Spleen (tissue), 11 donors: ENCODE measurements around the gene NRCAM. TPM values are rescaled to one million over a fixed set of nuclear protein-coding genes. Genes with fewer than 3 reads are reported as not detected.

Experiments
- DNase-seq: peaks from one replicate; pipeline ENCODE4 v3.0.0-alpha.2; 2020
- H3K27ac ChIP-seq, 8 donors: fragments of 200-600 bp; sonication (generic) in 7 of 8; 1 replicate in 4 of 8; 2 replicates in 4 of 8; pipeline versions ENCODE4 v1.5.0 to v1.8.0; 2016 to 2021; ENCODE audit warnings: inconsistent platforms in 4 of 8, mild to moderate bottlenecking in 4 of 8, moderate library complexity in 1 of 8
- H3K27me3 ChIP-seq, 7 donors: fragments of 200-600 bp; sonication (generic) in 6 of 7; replicated peaks in 1 of 7; 1 replicate in 4 of 7; 2 replicates in 3 of 7; pipeline versions ENCODE4 v1.5.0 to v1.8.0; 2016 to 2021; ENCODE audit warnings: inconsistent platforms in 3 of 7, mild to moderate bottlenecking in 1 of 7
- H3K36me3 ChIP-seq, 6 donors: fragments of 200-600 bp; sonication (generic) in 5 of 6; 1 replicate in 4 of 6; 2 replicates in 2 of 6; pipeline versions ENCODE4 v1.5.0 to v1.8.0; 2016 to 2021; ENCODE audit warnings: inconsistent platforms in 2 of 6
- H3K4me1 ChIP-seq, 6 donors: fragments of 200-600 bp; sonication (generic) in 5 of 6; 1 replicate in 3 of 6; 2 replicates in 3 of 6; pipeline versions ENCODE4 v1.5.0 to v1.8.0; 2016 to 2021; ENCODE audit warnings: inconsistent platforms in 3 of 6
- H3K4me3 ChIP-seq, 8 donors: fragments of 200-600 bp; sonication (generic) in 7 of 8; 1 replicate in 4 of 8; 2 replicates in 4 of 8; pipeline versions ENCODE4 v1.5.0 to v1.8.0; 2016 to 2021; ENCODE audit warnings: inconsistent platforms in 4 of 8, mild to moderate bottlenecking in 4 of 8, moderate library complexity in 2 of 8
- H3K9me3 ChIP-seq, 8 donors: fragments of 200-600 bp; sonication (generic) in 7 of 8; 1 replicate in 4 of 8; 2 replicates in 4 of 8; pipeline versions ENCODE4 v1.5.0 to v1.8.0; 2016 to 2021; ENCODE audit warnings: inconsistent platforms in 4 of 8
- CTCF ChIP-seq, 11 experiments: fragments of 200-600 bp in 7 of 11; fragments of 450-650 bp in 4 of 11; sonication (generic) in 4 of 11; IDR thresholded peaks in 8 of 11; conservative IDR thresholded peaks in 3 of 11; 1 replicate in 7 of 11; 2 replicates in 4 of 11; pipeline versions ENCODE4 v1.4.0 to v1.8.0; 2016 to 2021; ENCODE audit warnings: antibody characterized with exemption in 11 of 11, inconsistent platforms in 4 of 11, mild to moderate bottlenecking in 1 of 11
- POLR2A ChIP-seq, 3 donors: fragments of 450-650 bp; IDR thresholded peaks; one replicate each; pipeline ENCODE4 v1.5.1; 2017; ENCODE audit warnings: antibody characterized with exemption in 3 of 3, mild to moderate bottlenecking in 1 of 3
- POLR2AphosphoS5 ChIP-seq, 3 donors: sonication (generic); formaldehyde crosslinking; IDR thresholded peaks; one replicate each; pipeline ENCODE4 v1.5.1; 2017; ENCODE audit warnings: antibody characterized with exemption in 3 of 3
- WGBS, 5 donors: extraction: QIAGEN DNeasy Blood & Tissue Kit in 3 of 5; methylation state at CpG; one replicate each; pipeline versions ENCODE4 v1.1.5 to v1.1.7; 2013 to 2018; 5-methylcytosine and 5-hydroxymethylcytosine counted together
- intact Hi-C: fragments of 100-400 bp; cut with DNase I; formaldehyde crosslinking; loops from one replicate; pipeline ENCODE4 v1.15.0; 2023; ENCODE audit warnings: low total_unique reads
- polyA plus RNA-seq, 3 donors: library from polyadenylated mRNA; stranded (reverse); fragments of 200-250 nt; gene quantifications; one replicate each; pipeline ENCODE4 v1.2.1, GENCODE V29; 2013
- total RNA-seq, 7 donors: library from RNA; depleted of rRNA in 3 of 7; stranded (reverse); fragments of >200 nt in 3 of 7; fragmentation: NEBNext Ultra II Directional in 4 of 7; extraction: Animal tissue kit (Norgen Biotek cat#: 25700) in 4 of 7; gene quantifications; one replicate each; pipeline versions ENCODE4 v1.1.0 to v1.2.1, GENCODE V29; 2016 to 2021
- donor health status: healthy with polysubstance abuse.
- donor health status: DM: no; HTN: no; CAD: no; lungs with moderate emphysema.
- donor health status: DM: no; HTN: no; CAD: no.
- donor health status: Bipolar disorder and iron deficiency.
- donor health status: healthy.
- donor health status: DM: no; HTN: no; CAD: no.
- donor health status: DM: yes; HTN: yes; CAD: no.

The NRCAM gene
- total and polyA plus RNA-seq, 10 donors = 4.1 to 88.5 (median 15.0) TPM

- Histone ChIP-seq H3K27ac (no peak overlapping the region), H3K9me3 (no peaks in the 10 kb centered on the region), H3K4me1 (peaks cover 0 to 4% (median 0%) of the 10 kb centered on the region in 6 donors), H3K4me3 (no peak overlapping the region), H3K36me3 (no peaks in the 10 kb centered on the region), H3K27me3 (no peaks in the 10 kb centered on the region)
- intact Hi-C loops = no loop called here
- WGBS, 5 donors = 71 to 90% (median 84%) methylated on average over 3 of the region's 3 CpGs
- TF ChIP-seq POLR2A (IDR thresholded peaks at IDR 0.05) (no peak), POLR2AphosphoS5 (IDR thresholded peaks at IDR 0.05) (no peak), CTCF (IDR thresholded peaks at IDR 0.05 in 8 of 11, conservative IDR thresholded peaks at IDR 0.05 in 3 of 11) (no peak)
- no peak for DNase-seq
These were observed 123.3 kb downstream of the NRCAM start for GRCh38 chr7:108332937-108333336.

- Histone ChIP-seq H3K27ac (no peak overlapping the region), H3K36me3 (no peaks in the 10 kb centered on the region), H3K27me3 (no peaks in the 10 kb centered on the region), H3K9me3 (no peaks in the 10 kb centered on the region), H3K4me3 (no peak overlapping the region), H3K4me1 (peaks cover 0 to 8% (median 0%) of the 10 kb centered on the region in 6 donors)
- intact Hi-C loops = no loop called here
- WGBS, 5 donors = 68 to 94% (median 77%) methylated on average over 1 of the region's 1 CpG
- TF ChIP-seq CTCF (IDR thresholded peaks at IDR 0.05 in 8 of 11, conservative IDR thresholded peaks at IDR 0.05 in 3 of 11) (no peak), POLR2AphosphoS5 (IDR thresholded peaks at IDR 0.05) (no peak), POLR2A (IDR thresholded peaks at IDR 0.05) (no peak)
- no peak for DNase-seq
These were observed 124.3 kb downstream of the NRCAM start for GRCh38 chr7:108331971-108332370.

DNA sequence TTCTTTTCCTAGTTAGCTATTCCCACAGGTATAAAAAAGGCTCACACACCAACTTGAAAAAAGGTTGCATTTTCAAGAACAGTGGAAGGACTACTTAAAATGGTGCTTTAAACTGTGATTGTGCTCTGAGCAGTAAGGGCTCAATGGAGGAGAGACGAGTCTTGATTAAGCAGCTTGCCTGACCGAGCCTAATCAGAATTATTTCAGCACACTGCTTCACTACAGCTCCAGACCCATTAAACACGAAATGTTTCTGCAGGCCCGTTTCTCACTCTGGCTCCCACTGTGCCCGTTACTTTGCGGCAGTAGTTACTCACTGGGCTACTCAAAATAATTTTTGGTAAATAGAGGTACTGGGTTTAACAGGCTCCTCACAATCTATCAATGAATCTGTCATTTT, 126.0 kb downstream of the NRCAM start:
- WGBS, 5 donors = 91 to 95% (median 93%) methylated on average over 6 of the region's 6 CpGs
- TF ChIP-seq POLR2AphosphoS5 (IDR thresholded peaks at IDR 0.05) (no peak), POLR2A (IDR thresholded peaks at IDR 0.05) (no peak), CTCF (IDR thresholded peaks at IDR 0.05 in 8 of 11, conservative IDR thresholded peaks at IDR 0.05 in 3 of 11) (no peak)

DNA sequence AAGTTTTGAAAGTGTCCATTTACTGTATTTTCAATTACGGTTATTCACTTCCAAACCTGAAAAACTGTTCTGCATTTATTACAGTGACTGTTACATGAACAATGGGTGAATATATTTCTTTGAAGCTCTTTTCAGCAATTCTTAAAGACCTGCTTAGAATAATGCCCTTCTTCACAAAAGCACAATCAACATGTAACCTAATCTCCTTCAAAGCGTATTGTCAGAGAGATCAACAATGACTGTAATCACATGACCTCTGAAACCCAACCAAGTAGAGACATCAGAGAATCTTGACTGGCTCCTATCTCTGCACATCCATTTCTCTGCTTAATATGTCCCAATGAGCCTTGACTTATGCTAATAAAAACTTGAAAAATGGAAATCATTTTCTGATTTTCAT, 126.7 kb downstream of the NRCAM start:
- 90 to 97% (median 94%) methylated on average over 2 of the region's 2 CpGs for WGBS, 5 donors
- Histone ChIP-seq H3K4me3 (no peak overlapping the region), H3K36me3 (no peaks in the 10 kb centered on the region), H3K9me3 (no peaks in the 10 kb centered on the region), H3K27me3 (no peaks in the 10 kb centered on the region), H3K4me1 (peaks cover 0 to 8% (median 0%) of the 10 kb centered on the region in 6 donors), H3K27ac (no peak overlapping the region)
- intact Hi-C loops = no loop called here
- TF ChIP-seq CTCF (IDR thresholded peaks at IDR 0.05 in 8 of 11, conservative IDR thresholded peaks at IDR 0.05 in 3 of 11) (no peak), POLR2AphosphoS5 (IDR thresholded peaks at IDR 0.05) (no peak), POLR2A (IDR thresholded peaks at IDR 0.05) (no peak)
- no peak for DNase-seq

More for the DNA sequence above, 126.0 kb downstream of the NRCAM start:
- Histone ChIP-seq H3K36me3 (no peaks in the 10 kb centered on the region), H3K4me3 (no peak overlapping the region), H3K9me3 (no peaks in the 10 kb centered on the region), H3K27ac (no peak overlapping the region), H3K4me1 (peaks cover 0 to 8% (median 0%) of the 10 kb centered on the region in 6 donors), H3K27me3 (no peaks in the 10 kb centered on the region)
- intact Hi-C loops = no loop called here
- no peak for DNase-seq
